Body of pancreas (tissue), 4 donors: Measurements from ENCODE around the gene GAB1.

Experiments
- POLR2A ChIP-seq, 3 donors: fragments of 450-650 bp; IDR thresholded peaks; one replicate each; pipeline ENCODE4 v1.6.1; 2016; ENCODE audit warnings: antibody characterized with exemption in 3 of 3, mild to moderate bottlenecking in 2 of 3
- TF ChIP-seq, protein P1 (sequence below), 7 experiments: fragments of 450-650 bp in 4 of 7; fragments of 200-600 bp in 3 of 7; sonication (generic) in 3 of 7; IDR thresholded peaks; one replicate each; pipeline ENCODE4 v1.5.1; 2016 to 2019; ENCODE audit warnings: antibody characterized with exemption in 7 of 7

DNA sequence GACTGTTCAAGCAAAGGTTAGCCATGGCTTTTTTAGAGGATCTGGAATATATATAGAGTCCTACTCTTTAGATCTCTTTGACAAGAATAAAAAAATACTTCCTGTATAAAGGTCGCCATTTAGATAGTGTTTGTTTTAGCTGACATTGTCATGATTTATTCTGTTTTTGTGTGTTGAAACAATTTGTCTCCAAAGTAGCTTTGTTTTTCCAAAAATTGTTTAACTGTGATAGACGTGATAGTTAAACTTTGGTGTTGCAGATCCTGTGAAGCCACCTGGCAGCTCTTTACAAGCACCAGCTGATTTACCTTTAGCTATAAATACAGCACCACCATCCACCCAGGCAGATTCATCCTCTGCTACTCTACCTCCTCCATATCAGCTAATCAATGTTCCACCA is 96.6 kb downstream of the GAB1 start:
- TF ChIP-seq, protein P1, sequence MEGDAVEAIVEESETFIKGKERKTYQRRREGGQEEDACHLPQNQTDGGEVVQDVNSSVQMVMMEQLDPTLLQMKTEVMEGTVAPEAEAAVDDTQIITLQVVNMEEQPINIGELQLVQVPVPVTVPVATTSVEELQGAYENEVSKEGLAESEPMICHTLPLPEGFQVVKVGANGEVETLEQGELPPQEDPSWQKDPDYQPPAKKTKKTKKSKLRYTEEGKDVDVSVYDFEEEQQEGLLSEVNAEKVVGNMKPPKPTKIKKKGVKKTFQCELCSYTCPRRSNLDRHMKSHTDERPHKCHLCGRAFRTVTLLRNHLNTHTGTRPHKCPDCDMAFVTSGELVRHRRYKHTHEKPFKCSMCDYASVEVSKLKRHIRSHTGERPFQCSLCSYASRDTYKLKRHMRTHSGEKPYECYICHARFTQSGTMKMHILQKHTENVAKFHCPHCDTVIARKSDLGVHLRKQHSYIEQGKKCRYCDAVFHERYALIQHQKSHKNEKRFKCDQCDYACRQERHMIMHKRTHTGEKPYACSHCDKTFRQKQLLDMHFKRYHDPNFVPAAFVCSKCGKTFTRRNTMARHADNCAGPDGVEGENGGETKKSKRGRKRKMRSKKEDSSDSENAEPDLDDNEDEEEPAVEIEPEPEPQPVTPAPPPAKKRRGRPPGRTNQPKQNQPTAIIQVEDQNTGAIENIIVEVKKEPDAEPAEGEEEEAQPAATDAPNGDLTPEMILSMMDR (IDR thresholded peaks at IDR 0.05), result no peak
- no peak for TF ChIP-seq POLR2A (IDR thresholded peaks at IDR 0.05)
